ENCODE data around the gene ARCN1.
"Not testable (repeated sequence)": the region's sequence is repeated elsewhere in the genome, so short reads cannot be mapped to it uniquely, and the experiment has no call there.

Gene ARCN1

DNA sequence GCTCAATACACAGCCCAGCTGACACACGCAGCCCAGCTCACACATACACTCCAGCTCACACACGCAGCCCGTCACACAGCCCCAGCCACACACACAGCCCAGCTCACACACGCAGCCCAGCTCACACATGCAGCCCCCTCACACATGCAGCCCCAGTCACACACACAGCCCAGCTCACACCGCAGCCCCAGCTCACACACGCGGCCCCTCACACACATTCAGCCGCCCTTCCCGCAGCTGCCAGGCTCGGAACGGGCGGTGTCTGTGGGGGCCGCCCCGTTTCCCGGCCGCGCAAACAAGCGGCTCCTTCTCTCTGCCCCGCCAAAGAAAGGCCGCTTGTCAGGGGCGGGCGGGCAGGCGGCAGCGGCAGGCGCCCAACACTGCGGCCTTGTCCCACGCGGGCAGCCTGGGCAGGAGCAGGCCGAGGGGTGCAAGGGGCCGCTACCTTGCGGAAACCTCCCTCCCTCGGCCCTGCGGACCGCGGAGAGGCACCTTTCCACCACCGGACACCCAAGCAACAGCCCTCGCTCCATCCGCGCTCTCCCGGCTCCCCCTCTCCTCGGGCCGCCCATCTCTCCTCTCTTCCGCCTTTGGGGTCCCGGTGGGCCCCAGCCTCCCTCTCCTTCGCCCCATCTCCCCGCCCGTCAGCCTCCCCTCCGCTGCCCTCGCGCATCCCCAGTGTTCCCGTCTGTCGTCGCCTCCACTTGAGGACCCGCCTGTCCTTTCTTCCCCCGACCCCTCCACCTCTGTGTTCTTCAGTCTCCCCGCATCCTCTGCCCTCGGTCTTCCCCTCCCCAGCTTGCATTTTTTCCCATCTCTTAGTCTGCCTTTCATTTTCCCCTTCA is 37.4 kb downstream of the ARCN1 start:
- Histone ChIP-seq H3K36me3 (ENCODE audit: control insufficient read depth, insufficient read depth, low read length) (no peaks in the 10 kb centered on the region), H3K4me3 (replicated peaks; ENCODE audit: low read depth, low read length) (no peak overlapping the region; the same call in none of the 2 replicates), H3K27me3 (replicated peaks; ENCODE audit: control insufficient read depth, insufficient read depth, low read length) (peaks cover 10% of the 10 kb centered on the region)
- TF ChIP-seq, protein P1, sequence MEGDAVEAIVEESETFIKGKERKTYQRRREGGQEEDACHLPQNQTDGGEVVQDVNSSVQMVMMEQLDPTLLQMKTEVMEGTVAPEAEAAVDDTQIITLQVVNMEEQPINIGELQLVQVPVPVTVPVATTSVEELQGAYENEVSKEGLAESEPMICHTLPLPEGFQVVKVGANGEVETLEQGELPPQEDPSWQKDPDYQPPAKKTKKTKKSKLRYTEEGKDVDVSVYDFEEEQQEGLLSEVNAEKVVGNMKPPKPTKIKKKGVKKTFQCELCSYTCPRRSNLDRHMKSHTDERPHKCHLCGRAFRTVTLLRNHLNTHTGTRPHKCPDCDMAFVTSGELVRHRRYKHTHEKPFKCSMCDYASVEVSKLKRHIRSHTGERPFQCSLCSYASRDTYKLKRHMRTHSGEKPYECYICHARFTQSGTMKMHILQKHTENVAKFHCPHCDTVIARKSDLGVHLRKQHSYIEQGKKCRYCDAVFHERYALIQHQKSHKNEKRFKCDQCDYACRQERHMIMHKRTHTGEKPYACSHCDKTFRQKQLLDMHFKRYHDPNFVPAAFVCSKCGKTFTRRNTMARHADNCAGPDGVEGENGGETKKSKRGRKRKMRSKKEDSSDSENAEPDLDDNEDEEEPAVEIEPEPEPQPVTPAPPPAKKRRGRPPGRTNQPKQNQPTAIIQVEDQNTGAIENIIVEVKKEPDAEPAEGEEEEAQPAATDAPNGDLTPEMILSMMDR (IDR thresholded peaks at IDR 0.05; ENCODE audit: insufficient read depth, low read length, poor library complexity, severe bottlenecking) = no peak
- peak; percentile 29 for DNase-seq (ENCODE audit: extremely low read depth, insufficient read length)

DNA sequence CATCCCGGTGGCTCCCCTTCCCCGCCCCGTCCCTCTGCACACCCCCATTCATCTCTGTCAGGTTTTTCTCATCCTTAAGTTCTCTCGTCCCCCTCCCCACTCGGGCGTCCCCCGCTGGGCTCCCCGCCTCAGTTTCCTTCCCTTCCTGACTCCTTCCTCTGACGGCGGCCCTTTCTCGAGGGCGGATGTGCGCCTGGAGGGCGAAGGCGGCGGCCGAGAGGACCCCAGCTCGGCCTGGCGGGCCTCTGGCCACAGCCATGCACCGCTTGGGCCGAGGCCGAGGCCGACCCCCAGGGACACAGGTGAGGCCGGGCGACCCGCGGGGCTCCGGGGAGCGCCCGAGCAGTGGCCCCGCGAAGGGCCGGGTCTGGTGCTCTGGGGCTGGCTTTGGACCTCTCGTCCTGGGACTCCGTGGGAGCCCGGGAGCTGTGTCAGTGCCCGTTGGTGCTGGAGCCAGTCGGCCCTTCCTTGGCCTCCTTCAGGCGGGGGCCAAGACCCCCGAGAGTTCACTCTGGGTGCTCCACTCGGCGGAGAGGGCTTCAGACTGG is 38.1 kb downstream of the ARCN1 start:
- H3K27me3 ChIP-seq (replicated peaks; ENCODE audit: control insufficient read depth, insufficient read depth, low read length) = peaks cover 10% of the 10 kb centered on the region
- no peak overlapping the region for H3K4me3 ChIP-seq (replicated peaks; ENCODE audit: low read depth, low read length)
- TF ChIP-seq, protein P1 (IDR thresholded peaks at IDR 0.05; ENCODE audit: insufficient read depth, low read length, poor library complexity, severe bottlenecking) = no peak

DNA sequence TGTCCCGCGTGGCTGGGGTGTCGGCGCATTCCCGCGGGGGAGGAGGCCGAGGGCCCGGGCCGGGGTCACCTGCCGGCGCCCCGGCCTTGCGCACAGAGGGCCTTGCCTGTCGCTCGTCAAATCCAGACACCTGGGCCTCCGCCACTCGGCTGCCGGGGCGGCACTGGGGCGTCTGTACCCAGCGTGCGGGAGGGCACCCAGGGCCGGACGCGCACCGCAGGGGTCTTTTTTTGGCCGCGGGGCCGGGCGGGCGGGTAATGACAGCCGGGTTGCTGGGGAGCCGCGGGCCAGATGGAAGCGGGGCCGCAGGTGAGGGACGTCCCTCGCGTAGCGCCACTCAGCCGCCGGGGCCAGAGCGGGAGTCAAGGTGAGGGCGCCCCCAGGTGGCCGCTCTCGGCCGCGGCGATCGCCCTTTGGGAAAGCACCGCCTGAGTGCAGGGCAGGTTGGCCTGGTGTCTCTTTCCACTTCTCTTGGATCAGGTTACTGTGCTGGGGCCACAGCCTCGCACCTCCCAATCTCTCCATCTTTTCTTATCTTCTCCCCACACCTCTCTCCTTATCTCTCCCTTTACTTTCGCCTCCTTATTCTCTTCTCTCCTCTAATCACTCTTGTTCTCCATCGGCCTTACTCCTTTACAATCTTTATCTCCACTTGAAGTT is 38.7 kb downstream of the ARCN1 start:
- TF ChIP-seq, protein P1 (IDR thresholded peaks at IDR 0.05; ENCODE audit: insufficient read depth, low read length, poor library complexity, severe bottlenecking) = peak; percentile 96
- DNase-seq (ENCODE audit: extremely low read depth, insufficient read length) = peak; percentile 75
- Histone ChIP-seq H3K36me3 (ENCODE audit: control insufficient read depth, insufficient read depth, low read length) (no peaks in the 10 kb centered on the region), H3K27me3 (replicated peaks; ENCODE audit: control insufficient read depth, insufficient read depth, low read length) (peaks cover 10% of the 10 kb centered on the region), H3K4me3 (replicated peaks; ENCODE audit: low read depth, low read length) (no peak overlapping the region)

More for the DNA sequence above, 38.1 kb downstream of the ARCN1 start:
- H3K36me3 ChIP-seq (ENCODE audit: control insufficient read depth, insufficient read depth, low read length) = no peaks in the 10 kb centered on the region
- no peak for DNase-seq (ENCODE audit: extremely low read depth, insufficient read length)

DNA sequence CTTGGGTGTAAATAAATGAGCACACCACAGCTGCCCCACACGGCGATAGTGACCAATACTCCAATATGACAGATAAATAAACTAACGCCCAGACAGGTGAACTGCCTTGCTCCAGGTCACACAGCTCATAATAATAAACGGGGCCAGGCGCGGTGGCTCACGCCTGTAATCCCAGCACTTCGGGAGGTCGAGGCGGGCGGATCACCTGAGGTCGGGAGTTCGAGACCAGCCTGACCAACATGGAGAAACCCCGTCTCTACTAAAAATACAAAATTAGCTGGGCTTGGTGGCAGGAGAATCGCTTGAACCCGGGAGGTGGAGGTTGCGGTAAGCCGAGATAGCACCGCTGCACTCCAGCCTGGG is 39.2 kb downstream of the ARCN1 start:
- DNase-seq (ENCODE audit: extremely low read depth, insufficient read length); H3K4me3 ChIP-seq (replicated peaks; ENCODE audit: low read depth, low read length); H3K36me3 ChIP-seq (ENCODE audit: control insufficient read depth, insufficient read depth, low read length): not testable (repeated sequence)
- peaks cover 10% of the 10 kb centered on the region for H3K27me3 ChIP-seq (replicated peaks; ENCODE audit: control insufficient read depth, insufficient read depth, low read length)

DNA sequence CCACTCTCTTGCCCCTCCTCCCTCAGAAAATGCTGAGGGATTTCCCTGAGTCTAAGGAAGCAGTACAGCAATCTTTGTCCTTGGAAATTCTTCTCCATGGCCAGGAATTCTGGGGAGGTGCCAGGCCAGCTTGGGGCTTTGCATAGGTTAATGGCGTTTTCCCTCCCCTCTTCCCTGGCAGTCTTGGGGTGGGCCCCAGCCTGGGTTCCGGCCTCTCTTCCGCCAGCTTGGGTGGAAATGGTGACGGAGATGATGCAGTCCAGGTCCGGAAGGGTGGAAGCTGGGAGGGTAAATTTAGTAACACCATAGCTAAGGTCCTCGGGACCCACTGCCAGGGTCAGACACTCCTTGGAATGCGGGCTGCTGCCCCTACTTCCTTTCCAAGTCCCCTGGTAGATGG is 40.2 kb downstream of the ARCN1 start:
- TF ChIP-seq, protein P1 (IDR thresholded peaks at IDR 0.05; ENCODE audit: insufficient read depth, low read length, poor library complexity, severe bottlenecking) = no peak
- no peaks in the 10 kb centered on the region for H3K36me3 ChIP-seq (ENCODE audit: control insufficient read depth, insufficient read depth, low read length)
- peaks cover 10% of the 10 kb centered on the region for H3K27me3 ChIP-seq (replicated peaks; ENCODE audit: control insufficient read depth, insufficient read depth, low read length)
- no peak overlapping the region for H3K4me3 ChIP-seq (replicated peaks; ENCODE audit: low read depth, low read length)
- no peak for DNase-seq (ENCODE audit: extremely low read depth, insufficient read length)

DNA sequence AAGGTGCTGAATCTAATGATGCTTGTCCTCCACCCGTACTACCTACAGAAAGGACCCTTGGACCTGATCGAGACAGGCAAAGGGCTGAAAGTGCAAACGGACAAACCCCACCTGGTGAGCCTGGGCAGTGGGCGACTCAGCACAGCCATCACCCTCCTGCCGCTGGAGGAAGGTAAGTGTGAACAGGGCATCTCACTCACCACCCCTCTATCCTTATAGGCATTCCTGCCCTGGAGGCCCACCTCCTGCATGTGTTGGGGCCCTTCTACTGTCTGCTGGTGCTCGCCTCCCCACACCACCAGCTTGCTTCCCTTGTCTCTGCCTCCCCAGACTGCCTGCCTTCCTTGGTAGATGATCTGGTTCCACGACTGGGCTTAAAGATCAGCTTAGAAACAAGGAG is 42.3 kb downstream of the ARCN1 start:
- DNase-seq (ENCODE audit: extremely low read depth, insufficient read length) = no peak
- TF ChIP-seq, protein P1 (IDR thresholded peaks at IDR 0.05; ENCODE audit: insufficient read depth, low read length, poor library complexity, severe bottlenecking) = no peak
- H3K36me3 ChIP-seq (ENCODE audit: control insufficient read depth, insufficient read depth, low read length) = no peaks in the 10 kb centered on the region
- H3K4me3 ChIP-seq (replicated peaks; ENCODE audit: low read depth, low read length) = no peak overlapping the region
- H3K27me3 ChIP-seq (replicated peaks; ENCODE audit: control insufficient read depth, insufficient read depth, low read length) = peaks cover 3% of the 10 kb centered on the region

Measured in GM06990 (cell line).